NK-92 (cell line): Measurements from ENCODE around the gene FOXG1.

Source experiments
- DNase-seq: peaks from one replicate; lab custom pipeline; 2025; ENCODE audit not compliant: unreplicated experiment; lab: John Stamatoyannopoulos, UW

The FOXG1 gene

GRCh38 chr14:28761438-28762291 lies 4.9 kb upstream of the FOXG1 start:
- no peak for DNase-seq

GRCh38 chr14:28762303-28762954 lies 4.2 kb upstream of the FOXG1 start:
- no peak for DNase-seq

DNA sequence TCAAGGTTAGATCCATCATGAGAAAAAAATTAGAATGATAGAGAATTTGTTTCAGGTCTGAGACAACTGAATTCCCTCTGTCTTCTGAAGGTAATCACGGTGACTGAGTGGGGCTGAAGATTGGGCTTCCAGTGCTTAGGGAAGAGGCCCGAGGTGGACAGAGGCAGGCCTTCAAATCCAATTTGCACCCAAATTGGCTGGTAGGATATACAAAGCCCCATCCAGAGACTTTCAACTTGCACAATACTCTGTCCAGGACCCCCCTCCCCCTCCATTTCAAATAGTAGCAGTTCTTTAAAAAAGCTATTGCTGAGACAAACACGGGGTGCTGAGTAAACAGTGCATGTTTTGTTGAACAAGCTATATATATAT lies 3.6 kb upstream of the FOXG1 start:
- no peak for DNase-seq

DNA sequence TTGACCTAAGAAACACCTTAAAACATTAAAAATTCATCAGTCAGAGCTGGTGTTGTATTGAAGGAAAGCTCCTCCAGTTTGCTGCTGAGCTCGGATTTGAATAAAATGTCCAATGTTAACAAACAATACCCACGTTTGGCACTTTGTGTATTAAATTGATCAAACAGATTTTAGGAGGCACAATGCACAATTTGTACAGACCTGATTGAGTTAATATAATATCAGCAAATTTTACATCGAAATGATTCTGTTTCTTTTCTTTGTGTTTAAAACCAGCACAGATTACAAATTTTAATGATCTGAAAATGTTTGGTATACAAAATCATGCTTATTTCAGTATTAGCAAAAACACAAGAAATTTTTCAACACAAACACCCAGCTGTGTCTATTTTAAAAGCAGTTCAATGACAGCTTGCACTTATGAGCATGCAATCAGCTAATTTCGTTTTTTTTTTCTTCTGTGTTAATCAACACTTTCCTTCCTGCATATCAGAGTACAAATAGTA lies 2.8 kb upstream of the FOXG1 start:
- DNase-seq = no peak

- no peak for DNase-seq
Observed at GRCh38 chr14:28764257-28765160, 2.1 kb upstream of the FOXG1 start.

DNA sequence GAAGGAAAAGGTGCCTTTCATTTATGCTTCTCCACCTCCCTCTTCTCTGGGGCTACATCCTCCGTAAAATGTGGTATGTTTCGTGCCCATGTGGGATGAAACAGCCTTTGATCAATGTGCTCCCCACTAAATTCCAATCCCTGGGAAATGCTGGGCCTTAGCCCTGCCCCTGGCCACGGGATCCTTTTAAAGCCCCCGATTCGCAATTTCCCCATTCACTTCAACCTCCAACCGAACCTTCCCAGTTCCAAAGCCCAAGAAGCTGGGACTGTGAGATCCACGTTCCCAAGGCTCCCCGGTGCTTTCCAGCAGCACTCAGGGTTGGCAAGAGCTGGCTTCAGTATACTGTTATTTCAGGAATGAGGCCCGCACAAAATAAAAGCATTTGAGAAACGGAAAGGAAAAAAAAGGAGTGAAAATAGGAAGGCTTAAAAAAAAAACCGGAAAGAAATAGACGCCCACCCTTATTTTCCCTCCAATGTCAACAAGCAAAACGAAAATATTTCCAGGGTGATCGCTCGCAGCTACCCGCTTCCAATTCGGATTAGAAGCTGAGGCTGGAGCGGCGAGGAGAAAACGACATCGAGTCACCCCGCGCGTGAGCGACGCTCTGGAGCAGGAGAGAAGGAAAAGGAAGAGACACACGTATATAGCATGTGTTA lies 1.3 kb upstream of the FOXG1 start:
- no peak for DNase-seq

- DNase-seq = no peak
Observed at GRCh38 chr14:28765831-28766468, 637 bp upstream of the FOXG1 start.

- DNase-seq = no peak
Observed at GRCh38 chr14:28767030-28767852, 654 bp downstream of the FOXG1 start.

DNA sequence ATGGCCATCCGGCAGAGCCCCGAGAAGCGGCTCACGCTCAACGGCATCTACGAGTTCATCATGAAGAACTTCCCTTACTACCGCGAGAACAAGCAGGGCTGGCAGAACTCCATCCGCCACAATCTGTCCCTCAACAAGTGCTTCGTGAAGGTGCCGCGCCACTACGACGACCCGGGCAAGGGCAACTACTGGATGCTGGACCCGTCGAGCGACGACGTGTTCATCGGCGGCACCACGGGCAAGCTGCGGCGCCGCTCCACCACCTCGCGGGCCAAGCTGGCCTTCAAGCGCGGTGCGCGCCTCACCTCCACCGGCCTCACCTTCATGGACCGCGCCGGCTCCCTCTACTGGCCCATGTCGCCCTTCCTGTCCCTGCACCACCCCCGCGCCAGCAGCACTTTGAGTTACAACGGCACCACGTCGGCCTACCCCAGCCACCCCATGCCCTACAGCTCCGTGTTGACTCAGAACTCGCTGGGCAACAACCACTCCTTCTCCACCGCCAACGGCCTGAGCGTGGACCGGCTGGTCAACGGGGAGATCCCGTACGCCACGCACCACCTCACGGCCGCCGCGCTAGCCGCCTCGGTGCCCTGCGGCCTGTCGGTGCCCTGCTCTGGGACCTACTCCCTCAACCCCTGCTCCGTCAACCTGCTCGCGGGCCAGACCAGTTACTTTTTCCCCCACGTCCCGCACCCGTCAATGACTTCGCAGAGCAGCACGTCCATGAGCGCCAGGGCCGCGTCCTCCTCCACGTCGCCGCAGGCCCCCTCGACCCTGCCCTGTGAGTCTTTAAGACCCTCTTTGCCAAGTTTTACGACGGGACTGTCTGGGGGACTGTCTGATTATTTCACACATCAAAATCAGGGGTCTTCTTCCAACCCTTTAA lies 1.5 kb downstream of the FOXG1 start:
- no peak for DNase-seq

DNA sequence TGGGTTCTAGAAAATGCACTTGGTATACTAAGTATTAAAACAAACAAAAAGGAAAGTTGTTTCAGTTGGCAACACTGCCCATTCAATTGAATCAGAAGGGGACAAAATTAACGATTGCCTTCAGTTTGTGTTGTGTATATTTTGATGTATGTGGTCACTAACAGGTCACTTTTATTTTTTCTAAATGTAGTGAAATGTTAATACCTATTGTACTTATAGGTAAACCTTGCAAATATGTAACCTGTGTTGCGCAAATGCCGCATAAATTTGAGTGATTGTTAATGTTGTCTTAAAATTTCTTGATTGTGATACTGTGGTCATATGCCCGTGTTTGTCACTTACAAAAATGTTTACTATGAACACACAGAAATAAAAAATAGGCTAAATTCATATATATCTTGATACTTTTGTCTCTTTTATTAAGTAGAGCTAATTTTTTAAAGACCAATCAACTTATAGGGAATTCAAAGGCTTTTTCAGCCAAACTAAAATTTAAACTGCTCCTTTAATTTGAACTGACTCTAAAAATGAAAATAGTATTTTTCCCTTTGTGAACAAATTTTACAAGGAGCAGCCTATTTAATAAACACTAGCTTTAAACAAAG lies 2.8 kb downstream of the FOXG1 start:
- no peak for DNase-seq

- DNase-seq = no peak
Observed at GRCh38 chr14:28770061-28770460, 3.5 kb downstream of the FOXG1 start.

DNA sequence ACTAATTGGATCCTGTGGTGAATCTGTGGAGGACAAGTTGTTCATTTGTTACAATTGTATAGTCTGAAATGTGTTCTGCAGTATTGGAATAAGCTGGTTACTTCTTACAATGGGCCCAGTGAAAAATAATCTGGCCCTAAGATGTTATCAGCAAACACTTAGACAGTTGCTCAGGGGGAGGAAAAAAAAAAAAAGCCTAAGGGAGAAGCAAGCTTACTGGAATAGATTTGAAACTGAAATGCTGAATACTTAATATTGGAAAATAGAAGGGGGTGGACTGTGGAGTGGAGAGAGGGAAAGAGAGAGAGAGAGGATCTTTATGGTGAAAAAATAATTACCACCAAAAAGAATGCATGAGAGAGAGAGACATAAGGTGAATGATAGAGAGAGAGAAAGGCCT lies 4.0 kb downstream of the FOXG1 start:
- no peak for DNase-seq

- no peak for DNase-seq
Observed at GRCh38 chr14:28771168-28771567, 4.6 kb downstream of the FOXG1 start.

- no peak for DNase-seq
Observed at GRCh38 chr14:28772613-28773012, 6.0 kb downstream of the FOXG1 start.

DNA sequence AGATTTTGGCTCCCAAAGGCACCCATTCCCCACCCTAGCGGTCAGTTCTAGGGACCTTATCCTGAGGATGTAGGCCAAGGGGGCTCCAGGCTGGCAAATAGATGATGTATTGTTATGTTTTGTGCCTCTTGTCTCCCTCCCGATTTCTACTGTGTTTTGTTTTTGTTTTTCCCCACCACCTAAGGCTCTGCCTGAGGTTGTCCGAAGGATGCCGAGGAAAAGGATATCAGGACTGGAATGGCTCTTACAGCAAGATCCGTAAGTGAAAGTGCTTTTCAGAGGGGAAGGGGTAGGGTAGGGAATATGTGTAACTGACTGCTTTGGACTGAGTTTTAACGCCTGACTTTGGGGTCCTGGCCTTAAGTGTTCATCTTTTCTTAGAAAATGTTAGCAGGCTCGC lies 6.6 kb downstream of the FOXG1 start:
- DNase-seq = no peak

DNA sequence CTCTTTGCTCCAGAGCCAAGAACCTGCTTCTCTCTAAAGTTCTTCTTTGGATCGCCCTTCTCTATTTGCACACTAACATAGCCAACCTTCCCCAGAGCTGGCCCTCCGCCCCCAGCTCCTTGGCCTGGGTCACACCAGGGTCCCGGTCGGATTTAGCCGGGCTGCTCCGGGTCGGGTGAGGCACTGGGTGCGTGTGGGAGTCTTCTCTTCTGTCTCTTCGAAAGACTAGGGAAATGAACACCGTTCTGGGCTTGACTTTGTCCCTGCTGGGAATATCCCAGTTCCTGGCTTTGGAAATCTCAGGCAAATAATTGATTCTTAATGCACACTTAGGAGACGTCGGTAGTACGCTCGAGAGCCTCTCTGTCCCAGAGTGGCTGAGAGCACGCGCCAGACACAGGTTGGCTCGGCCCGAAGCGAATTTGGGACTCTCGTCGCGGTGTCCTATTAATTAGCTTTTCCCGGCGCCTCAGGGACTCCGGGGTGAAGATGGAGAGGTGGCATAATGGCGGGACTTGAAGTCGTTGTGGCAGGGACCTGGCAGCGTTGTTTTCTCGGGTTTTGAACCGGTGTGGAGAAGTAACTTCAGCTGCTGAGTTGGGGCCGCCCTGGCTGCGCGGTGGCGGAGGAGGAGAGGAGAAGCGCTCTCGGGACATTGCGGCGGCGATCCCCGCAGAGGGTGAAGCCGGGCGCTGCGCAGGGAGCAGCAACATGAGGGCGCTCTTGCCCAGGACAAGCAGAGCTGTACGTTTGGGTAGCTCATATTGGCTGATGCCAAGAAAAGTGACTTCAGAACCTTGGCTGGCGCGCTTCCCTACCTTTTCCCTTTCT lies 7.5 kb downstream of the FOXG1 start:
- DNase-seq = no peak
